ENCODE results near the gene CD99. TPM values are rescaled to one million over a fixed set of nuclear protein-coding genes. Genes with fewer than 3 reads are reported as not detected.

The CD99 gene
- total RNA-seq (100 to 1,000 TPM; 227 to 275 TPM), total RNA-seq (133 to 151 reads per million in 2 donors)

- ATAC-seq (peak; percentile 91), DNase-seq (peak; percentile 89 to 93 (median 90))
- Mint-ChIP-seq H3K36me3 (ENCODE audit: low read depth) (no peaks in the 10 kb centered on the region), H3K27ac (peak within 1 kb of the TSS; percentile 98), H3K4me1 (peaks cover 41% of the 10 kb centered on the region), H3K27me3 (no peaks in the 10 kb centered on the region), H3K4me3 (peak within 1 kb of the TSS; percentile 98)
- H3K9me3 ChIP-seq (ENCODE audit: control insufficient read depth, low read length, poor library complexity, severe bottlenecking): no peaks in the 10 kb centered on the region
These were observed at the start of gene CD99 for GRCh38 chrX:2690856-2691542. TSS of gene CD99 (plus strand) at chrX:2691295. CDS start at chrX:2691361, 66 bp downstream.

GRCh38 chrX:2642146-2642545 lies 48.9 kb upstream of the CD99 start:
- peaks cover 7% of the 10 kb centered on the region for H3K4me1 Mint-ChIP-seq
- no peak overlapping the region for H3K4me3 Mint-ChIP-seq
- ATAC-seq: no peak
- H3K36me3 Mint-ChIP-seq (ENCODE audit: low read depth): peaks cover 14% of the 10 kb centered on the region
- H3K27me3 Mint-ChIP-seq: no peaks in the 10 kb centered on the region
- H3K27ac Mint-ChIP-seq: no peak overlapping the region
- no peak for DNase-seq
- no peaks in the 10 kb centered on the region for H3K9me3 ChIP-seq (ENCODE audit: control insufficient read depth, low read length, poor library complexity, severe bottlenecking)

- Mint-ChIP-seq H3K27ac (peak overlapping the region; percentile 67), H3K27me3 (no peaks in the 10 kb centered on the region), H3K4me3 (no peak overlapping the region), H3K36me3 (ENCODE audit: low read depth) (peaks cover 14% of the 10 kb centered on the region), H3K4me1 (peaks cover 10% of the 10 kb centered on the region)
- no peaks in the 10 kb centered on the region for H3K9me3 ChIP-seq (ENCODE audit: control insufficient read depth, low read length, poor library complexity, severe bottlenecking)
- ATAC-seq (no peak), DNase-seq (no peak)
These were observed 48.3 kb upstream of the CD99 start for GRCh38 chrX:2642791-2643190.

- Mint-ChIP-seq H3K4me3 (no peak overlapping the region), H3K36me3 (ENCODE audit: low read depth) (peaks cover 14% of the 10 kb centered on the region), H3K27me3 (no peaks in the 10 kb centered on the region), H3K27ac (peak overlapping the region; percentile 60), H3K4me1 (peaks cover 11% of the 10 kb centered on the region)
- ATAC-seq: no peak
- H3K9me3 ChIP-seq (ENCODE audit: control insufficient read depth, low read length, poor library complexity, severe bottlenecking): no peaks in the 10 kb centered on the region
- no peak for DNase-seq
These were observed 47.2 kb upstream of the CD99 start for GRCh38 chrX:2643880-2644279.

GRCh38 chrX:2645563-2645962 lies 45.5 kb upstream of the CD99 start:
- no peak for ATAC-seq
- Mint-ChIP-seq H3K27ac (no peak overlapping the region), H3K4me3 (no peak overlapping the region), H3K27me3 (no peaks in the 10 kb centered on the region), H3K36me3 (ENCODE audit: low read depth) (peaks cover 11% of the 10 kb centered on the region), H3K4me1 (peaks cover 11% of the 10 kb centered on the region)
- H3K9me3 ChIP-seq (ENCODE audit: control insufficient read depth, low read length, poor library complexity, severe bottlenecking): no peaks in the 10 kb centered on the region
- DNase-seq: no peak

GRCh38 chrX:2647627-2648026 lies 43.5 kb upstream of the CD99 start:
- no peak for DNase-seq
- no peaks in the 10 kb centered on the region for H3K9me3 ChIP-seq (ENCODE audit: control insufficient read depth, low read length, poor library complexity, severe bottlenecking)
- H3K27me3 Mint-ChIP-seq: no peaks in the 10 kb centered on the region
- no peak overlapping the region for H3K4me3 Mint-ChIP-seq
- H3K27ac Mint-ChIP-seq: peak overlapping the region; percentile 51
- no peak for ATAC-seq
- peaks cover 11% of the 10 kb centered on the region for H3K4me1 Mint-ChIP-seq
- peaks cover 11% of the 10 kb centered on the region for H3K36me3 Mint-ChIP-seq (ENCODE audit: low read depth)

GRCh38 chrX:2650037-2650436 lies 41.1 kb upstream of the CD99 start:
- no peaks in the 10 kb centered on the region for H3K9me3 ChIP-seq (ENCODE audit: control insufficient read depth, low read length, poor library complexity, severe bottlenecking)
- Mint-ChIP-seq H3K4me3 (no peak overlapping the region), H3K36me3 (ENCODE audit: low read depth) (peaks cover 8% of the 10 kb centered on the region), H3K4me1 (peaks cover 5% of the 10 kb centered on the region), H3K27ac (no peak overlapping the region), H3K27me3 (no peaks in the 10 kb centered on the region)
- ATAC-seq: no peak
- DNase-seq: no peak

- H3K27ac Mint-ChIP-seq: no peak overlapping the region
- DNase-seq (no peak), ATAC-seq (no peak)
- peaks cover 5% of the 10 kb centered on the region for H3K4me1 Mint-ChIP-seq
- no peaks in the 10 kb centered on the region for H3K9me3 ChIP-seq (ENCODE audit: control insufficient read depth, low read length, poor library complexity, severe bottlenecking)
- H3K27me3 Mint-ChIP-seq: no peaks in the 10 kb centered on the region
- H3K36me3 Mint-ChIP-seq (ENCODE audit: low read depth): peaks cover 11% of the 10 kb centered on the region
- no peak overlapping the region for H3K4me3 Mint-ChIP-seq
These were observed 40.2 kb upstream of the CD99 start for GRCh38 chrX:2650865-2651264.

GRCh38 chrX:2652106-2652505 lies 39.0 kb upstream of the CD99 start:
- DNase-seq: no peak
- no peaks in the 10 kb centered on the region for H3K9me3 ChIP-seq (ENCODE audit: control insufficient read depth, low read length, poor library complexity, severe bottlenecking)
- ATAC-seq: no peak
- no peaks in the 10 kb centered on the region for H3K27me3 Mint-ChIP-seq
- H3K27ac Mint-ChIP-seq: no peak overlapping the region
- peaks cover 7% of the 10 kb centered on the region for H3K36me3 Mint-ChIP-seq (ENCODE audit: low read depth)
- H3K4me1 Mint-ChIP-seq: peaks cover 4% of the 10 kb centered on the region
- no peak overlapping the region for H3K4me3 Mint-ChIP-seq

- Mint-ChIP-seq H3K27me3 (no peaks in the 10 kb centered on the region), H3K36me3 (ENCODE audit: low read depth) (peaks cover 7% of the 10 kb centered on the region), H3K4me3 (no peak overlapping the region), H3K27ac (no peak overlapping the region), H3K4me1 (peaks cover under 1% of the 10 kb centered on the region)
- DNase-seq (no peak), ATAC-seq (no peak)
- no peaks in the 10 kb centered on the region for H3K9me3 ChIP-seq (ENCODE audit: control insufficient read depth, low read length, poor library complexity, severe bottlenecking)
These were observed 36.4 kb upstream of the CD99 start for GRCh38 chrX:2654436-2655340.

GRCh38 chrX:2656257-2656836 lies 34.7 kb upstream of the CD99 start:
- ATAC-seq (no peak), DNase-seq (no peak)
- H3K36me3 Mint-ChIP-seq (ENCODE audit: low read depth): peaks cover 3% of the 10 kb centered on the region
- H3K4me3 Mint-ChIP-seq: no peak overlapping the region
- H3K27ac Mint-ChIP-seq: no peak overlapping the region
- H3K27me3 Mint-ChIP-seq: no peaks in the 10 kb centered on the region
- peaks cover 2% of the 10 kb centered on the region for H3K4me1 Mint-ChIP-seq
- no peaks in the 10 kb centered on the region for H3K9me3 ChIP-seq (ENCODE audit: control insufficient read depth, low read length, poor library complexity, severe bottlenecking)

- H3K36me3 Mint-ChIP-seq (ENCODE audit: low read depth): peaks cover 3% of the 10 kb centered on the region
- ATAC-seq: no peak
- no peak overlapping the region for H3K27ac Mint-ChIP-seq
- no peaks in the 10 kb centered on the region for H3K9me3 ChIP-seq (ENCODE audit: control insufficient read depth, low read length, poor library complexity, severe bottlenecking)
- DNase-seq: no peak
- H3K4me1 Mint-ChIP-seq: peaks cover 2% of the 10 kb centered on the region
- no peak overlapping the region for H3K4me3 Mint-ChIP-seq
- no peaks in the 10 kb centered on the region for H3K27me3 Mint-ChIP-seq
These were observed 33.5 kb upstream of the CD99 start for GRCh38 chrX:2657532-2658113.

Data from T-helper 17 cell (primary cell).